K562 (cell line): ENCODE results near the gene INTS4. TPM values are rescaled to one million over a fixed set of nuclear protein-coding genes. Genes with fewer than 3 reads are reported as not detected.

Source experiments
- ATAC-seq: fragments of 200-7000 bp; cut with Tn5 transposase; 3 replicates; pipeline ENCODE4 v1.9.1; 2020; ENCODE audit warnings: moderate library complexity
- BruUV-seq: library from RNA; stranded (reverse); fragments of 400-500 nt; replicated peaks from 2 replicates; lab custom pipeline; 2021; lab: Mats Ljungman, UMichigan
- CTCF ChIA-PET: fragments of 300-600 bp; formaldehyde crosslinking; extraction: SDS; loops from one replicate; lab custom pipeline; 2021; ENCODE audit warnings: low intra/inter-chr PET ratio; lab: Yijun Ruan, JAX
- POLR2A ChIA-PET: fragments of 300-600, 350-650 bp; sonication (Branson Sonifier 250); formaldehyde crosslinking; extraction: SDS; loops from one replicate; lab custom pipeline; 2021; ENCODE audit warnings: antibody characterized with exemption, inconsistent platforms; lab: Yijun Ruan, JAX
- DNase-seq, 4 experiments: peaks; one replicate each; pipeline versions ENCODE4 v3.0.0 to v3.0.0-alpha.2; 2011 to 2018; ENCODE audit warnings: low spot score in 3 of 4, mixed read lengths in 3 of 4; ENCODE audit errors: extremely low read depth in 1 of 4
- FAIRE-seq: peaks from 2 replicates; lab custom pipeline; 2011; peaks lifted over from hg19 to GRCh38; lab: Jason Lieb, UNC
- H2AFZ ChIP-seq: 2 replicates; pipeline ENCODE4 v1.6.0; 2011; ENCODE audit warnings: low read depth, low read length, control low read depth, inconsistent platforms
- H3K27ac ChIP-seq: fragments of 200-600 bp; 3 replicates; pipeline ENCODE4 v1.8.0; 2011; ENCODE audit warnings: low read depth, mild to moderate bottlenecking, control low read depth, inconsistent platforms, low read length, moderate library complexity, mixed read lengths; ENCODE audit errors: extremely low read depth
- H3K27me3 ChIP-seq, 2 experiments: fragments of 300-600 bp in 1 of 2; 2 replicates in 1 of 2; 3 replicates in 1 of 2; pipeline versions ENCODE4 v1.6.0 to v1.8.0; 2011; ENCODE audit warnings: inconsistent platforms in 2 of 2, low read length in 2 of 2, mild to moderate bottlenecking in 1 of 2, mixed read lengths in 1 of 2, moderate library complexity in 1 of 2; ENCODE audit not compliant: control insufficient read depth in 2 of 2, insufficient read depth in 2 of 2
- H3K36me3 ChIP-seq: fragments of 300-600 bp; 3 replicates; pipeline ENCODE4 v1.8.0; 2011; ENCODE audit warnings: mild to moderate bottlenecking, low read length, inconsistent platforms; ENCODE audit not compliant: control insufficient read depth, insufficient read depth
- H3K4me1 ChIP-seq, 2 experiments: fragments of 200-600 bp in 1 of 2; replicated peaks in 1 of 2; 2 replicates in 1 of 2; 3 replicates in 1 of 2; pipeline versions ENCODE4 v1.5.1 to v1.8.0; 2011; ENCODE audit warnings: inconsistent platforms in 2 of 2, low read length in 2 of 2, mild to moderate bottlenecking in 1 of 2, mixed read lengths in 1 of 2, moderate library complexity in 1 of 2; ENCODE audit not compliant: control insufficient read depth in 2 of 2, insufficient read depth in 2 of 2
- H3K4me2 ChIP-seq: 2 replicates; pipeline ENCODE4 v1.6.1; 2011; ENCODE audit warnings: low read length, control low read depth, inconsistent platforms, mixed read lengths; ENCODE audit not compliant: insufficient read depth
- H3K4me3 ChIP-seq: fragments of 200-600 bp; sonication (generic), shearing (Covaris generic); 2 replicates; pipeline ENCODE4 v1.5.1; 2016; ENCODE audit warnings: control low read depth, inconsistent platforms
- H3K79me2 ChIP-seq: fragments of 200-600 bp; 3 replicates; pipeline ENCODE4 v1.8.0; 2011; ENCODE audit warnings: low read length, inconsistent platforms; ENCODE audit not compliant: control insufficient read depth, insufficient read depth
- H3K9ac ChIP-seq, 2 experiments: 2 replicates each; pipeline versions ENCODE4 v1.6.0 to v1.6.1; 2011; ENCODE audit warnings: low read depth in 2 of 2, low read length in 2 of 2, control low read depth in 1 of 2, inconsistent platforms in 1 of 2, mild to moderate bottlenecking in 1 of 2, mixed read lengths in 1 of 2; ENCODE audit not compliant: insufficient read depth in 1 of 2
- H3K9me1 ChIP-seq: one replicate; pipeline ENCODE4 v1.6.0; 2011; ENCODE audit warnings: inconsistent platforms, mild to moderate bottlenecking, low read length, moderate library complexity; ENCODE audit not compliant: control insufficient read depth, insufficient read depth
- H3K9me3 ChIP-seq: replicated peaks from 2 replicates; pipeline ENCODE4 v1.5.1; 2011; ENCODE audit warnings: low read depth, low read length, inconsistent platforms; ENCODE audit not compliant: control insufficient read depth, insufficient read depth
- H4K20me1 ChIP-seq: replicated peaks from 2 replicates; pipeline ENCODE4 v1.6.1; 2011; ENCODE audit warnings: low read length, inconsistent platforms, mixed read lengths; ENCODE audit not compliant: control insufficient read depth, insufficient read depth
- DPF2 ChIP-seq: fragments of 450-650 bp; IDR thresholded peaks from 2 replicates; pipeline ENCODE4 v1.6.1; 2016
- EHMT2 ChIP-seq: fragments of 450-650 bp; IDR thresholded peaks from 2 replicates; pipeline ENCODE4 v1.6.1; 2018; ENCODE audit warnings: antibody characterized with exemption
- EP400 ChIP-seq: fragments of 450-650 bp; IDR thresholded peaks from 2 replicates; pipeline ENCODE4 v1.6.1; 2017; ENCODE audit warnings: antibody characterized with exemption, mild to moderate bottlenecking, moderate library complexity
- MAFG ChIP-seq: fragments of 450-650 bp; conservative IDR thresholded peaks from 2 replicates; pipeline ENCODE4 v1.6.1; 2016; ENCODE audit warnings: missing genetic modification characterization, missing compliant biosample characterization
- SAP30 ChIP-seq: fragments of 200-600 bp; sonication (generic); IDR thresholded peaks from 2 replicates; pipeline ENCODE4 v1.6.1; 2012; ENCODE audit warnings: borderline replicate concordance, low read depth, mild to moderate bottlenecking, moderate library complexity, low read length, control low read depth, inconsistent platforms; ENCODE audit not compliant: insufficient read depth, poor library complexity, severe bottlenecking
- SMAD1 ChIP-seq: fragments of 150-350 bp; IDR thresholded peaks from 2 replicates; pipeline ENCODE4 v1.6.1; 2014; ENCODE audit warnings: low read length, low read depth; ENCODE audit not compliant: partially characterized antibody
- TBL1XR1 ChIP-seq, 2 experiments: IDR thresholded peaks; 2 replicates each; pipeline ENCODE4 v1.6.1; 2012; ENCODE audit warnings: improper control_type of control experiment in 2 of 2, low read length in 2 of 2, mild to moderate bottlenecking in 1 of 2
- ZNF175 ChIP-seq: fragments of 200-800 bp; sonication (Bioruptor generic); IDR thresholded peaks from 2 replicates; pipeline ENCODE4 v1.6.1; 2016; ENCODE audit warnings: low read depth, mild to moderate bottlenecking, missing genetic modification characterization, missing compliant biosample characterization
- WGBS: fragments of 100-300 bp; shearing (Covaris generic); methylation state at CpG from one replicate; pipeline ENCODE4 v1.1.6; 2016; ENCODE audit warnings: low coverage, mixed read lengths; ENCODE audit not compliant: insufficient coverage; ENCODE audit errors: missing lambda C conversion rate; 5-methylcytosine and 5-hydroxymethylcytosine counted together
- in situ Hi-C: fragments of 300-500 bp; cut with MboI; formaldehyde crosslinking; loops from 4 replicates; pipeline ENCODE4 v1.15.0; 2018; ENCODE audit warnings: inconsistent platforms, mixed read lengths
- intact Hi-C: fragments of 100-400 bp; cut with micrococcal nuclease; formaldehyde crosslinking; loops from 2 replicates; pipeline ENCODE4 v1.14.2; 2022
- polyA plus RNA-seq, 8 experiments: library from polyadenylated mRNA; depleted of rRNA in 4 of 8; stranded (reverse) in 5 of 8; unstranded in 3 of 8; fragments of >200 nt; fragmentation: Nextera tagmentation in 2 of 8; fragmentation: Illumina TruSeq in 1 of 8; extraction: Ambion mirVana in 2 of 8; extraction: Trizol in 1 of 8; gene quantifications; 2 replicates each; pipeline versions ENCODE4 v1.2.1 to v1.2.3, GENCODE V29; 2011 to 2014; ENCODE audit warnings: inconsistent platforms in 1 of 8, missing spikeins in 1 of 8
- total RNA-seq, 7 experiments: library from RNA; depleted of rRNA in 6 of 7; stranded (reverse); fragments of >200 nt in 6 of 7; fragmentation: Illumina TruSeq in 2 of 7; extraction: Trizol in 2 of 7; gene quantifications; 2 replicates each; pipeline versions ENCODE4 v1.2.1 to v1.2.3, GENCODE V29; 2011 to 2021; ENCODE audit warnings: low replicate concordance in 1 of 7
- TF ChIP-seq, protein P1 (sequence below), 2 experiments: fragments of 200-800 bp in 1 of 2; sonication (Bioruptor generic) in 1 of 2; sonication (generic) in 1 of 2; formaldehyde crosslinking in 1 of 2; IDR thresholded peaks in 1 of 2; conservative IDR thresholded peaks in 1 of 2; 2 replicates each; pipeline versions ENCODE4 v1.5.0 to v1.6.1; 2016 to 2020; ENCODE audit warnings: missing compliant biosample characterization in 1 of 2, missing genetic modification characterization in 1 of 2, missing genetic modification reagents in 1 of 2

The INTS4 gene
- total and polyA plus RNA-seq, 9 of the 15 experiments (the other 6 are each of a cell fraction or from before 2014, with no cell fraction given): 28.4 to 53.4 (median 44.5) TPM

DNA sequence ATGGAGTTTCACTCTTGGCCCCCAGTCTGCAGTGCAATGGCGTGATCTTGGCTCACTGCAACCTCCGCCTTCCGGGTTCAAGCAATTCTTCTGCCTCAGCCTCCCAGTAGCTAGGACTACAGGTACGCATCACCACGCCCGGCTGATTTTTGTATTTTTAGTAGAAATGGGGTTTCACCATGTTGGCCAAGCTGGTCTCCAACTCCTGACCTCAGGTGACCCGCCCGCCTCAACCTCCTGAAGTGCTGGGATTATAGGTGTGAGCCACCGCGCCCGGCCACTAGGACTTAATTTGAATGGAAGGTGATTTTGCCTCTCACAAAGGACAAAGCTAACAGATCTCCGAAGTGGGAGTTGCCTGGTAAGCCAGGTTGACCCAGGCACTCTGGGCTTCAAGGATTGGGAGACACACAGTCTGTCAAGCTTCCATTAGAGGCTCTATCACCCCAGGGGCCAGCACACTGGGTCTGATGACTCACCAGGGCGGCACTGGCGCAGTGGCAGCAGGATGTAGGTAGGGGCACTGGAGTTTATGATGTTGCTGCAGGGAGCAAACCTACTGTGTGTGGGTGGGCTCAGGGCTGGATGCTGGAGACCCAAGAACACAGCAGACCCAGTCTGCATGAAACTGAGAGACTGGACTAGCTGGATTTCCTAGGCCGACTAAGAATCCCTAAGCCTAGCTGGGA, 46.4 kb upstream of the INTS4 start (continued):
- peak; percentile 68 for TF ChIP-seq DPF2
- TF ChIP-seq EHMT2: no peak

DNA sequence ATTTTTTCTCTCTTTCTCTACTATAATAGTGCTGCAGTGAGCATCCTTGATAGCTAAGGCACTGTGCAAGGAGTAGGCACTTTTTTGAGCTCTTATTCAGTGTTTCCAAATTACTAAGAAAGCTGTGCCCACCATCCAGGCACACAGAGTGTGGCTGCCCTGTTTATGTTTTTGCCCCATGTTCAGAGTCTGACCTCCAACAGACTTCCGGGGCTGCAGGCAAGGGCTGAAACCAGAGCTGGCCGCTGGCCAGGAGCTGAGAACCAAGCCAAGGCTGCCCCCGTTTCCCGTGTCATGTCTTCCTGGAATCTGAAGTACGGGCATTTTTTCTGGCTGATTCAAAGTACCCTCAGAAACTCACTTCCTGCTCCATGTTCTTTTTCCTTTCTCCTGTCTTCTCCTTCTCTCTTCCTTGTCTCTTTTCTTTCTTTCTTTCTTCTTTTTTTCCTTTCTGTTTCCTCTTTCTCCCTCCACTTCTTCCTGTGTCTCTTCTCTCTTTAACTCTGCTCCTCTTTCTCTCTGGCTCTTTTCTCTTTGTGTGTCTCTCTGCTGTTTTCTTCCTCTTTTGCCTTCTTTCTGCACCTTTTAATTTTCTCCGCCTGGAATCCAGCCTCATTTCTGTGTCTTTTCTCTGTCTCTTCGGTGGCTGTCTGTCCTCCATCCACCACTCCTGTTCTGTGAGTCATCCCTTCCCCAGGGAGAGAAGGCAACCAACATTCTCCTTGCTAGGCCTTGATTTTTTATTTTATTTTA, 45.6 kb upstream of the INTS4 start:
- intact Hi-C loops: loop anchor here (10.0 kb wide), 1 partner anchor 385 kb away; no protein-coding TSS in a partner anchor
- peak; percentile 67 for TF ChIP-seq EP400
- 0 out of 2 replicates have a peak, but pooled peaks have one; percentile 6 for TF ChIP-seq MAFG (tag)
- TF ChIP-seq SAP30: no peak
- TF ChIP-seq ZNF175: peak; percentile 68; the same call in 1 of the 2 replicates
- TF ChIP-seq, protein P1, sequence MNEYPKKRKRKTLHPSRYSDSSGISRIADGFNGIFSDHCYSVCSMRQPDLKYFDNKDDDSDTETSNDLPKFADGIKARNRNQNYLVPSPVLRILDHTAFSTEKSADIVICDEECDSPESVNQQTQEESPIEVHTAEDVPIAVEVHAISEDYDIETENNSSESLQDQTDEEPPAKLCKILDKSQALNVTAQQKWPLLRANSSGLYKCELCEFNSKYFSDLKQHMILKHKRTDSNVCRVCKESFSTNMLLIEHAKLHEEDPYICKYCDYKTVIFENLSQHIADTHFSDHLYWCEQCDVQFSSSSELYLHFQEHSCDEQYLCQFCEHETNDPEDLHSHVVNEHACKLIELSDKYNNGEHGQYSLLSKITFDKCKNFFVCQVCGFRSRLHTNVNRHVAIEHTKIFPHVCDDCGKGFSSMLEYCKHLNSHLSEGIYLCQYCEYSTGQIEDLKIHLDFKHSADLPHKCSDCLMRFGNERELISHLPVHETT (CRISPR knock-in tag; conservative IDR thresholded peaks at IDR 0.05 in 1 of 2, IDR thresholded peaks at IDR 0.05 in 1 of 2): peak in 1 of 2 experiments; percentile 42; a peak in 1 of 4 replicates
- no peak for TF ChIP-seq TBL1XR1 (IDR thresholded peaks at IDR 0.05; ENCODE audit: low read length in 2 of 2)
- peak; percentile 46 for TF ChIP-seq SMAD1

More for the DNA sequence above, 45.6 kb upstream of the INTS4 start:
- 6% methylated on average over 7 of the region's 7 CpGs for WGBS
- in situ Hi-C loops: no loop called here
- Histone ChIP-seq H3K4me1 (peaks cover 22 to 25% of the 10 kb centered on the region in 2 experiments), H3K4me3 (0 out of 2 replicates have a peak overlapping the region, but pooled peaks have one; percentile 3), H3K9ac (peak overlapping the region; percentile 67), H3K27me3 (no peaks in the 10 kb centered on the region; a peak in 1 of 5 replicates), H3K79me2 (no peaks in the 10 kb centered on the region), H3K36me3 (no peaks in the 10 kb centered on the region), H2AFZ (peak overlapping the region; percentile 95), H3K9me1 (no peaks in the 10 kb centered on the region), H3K4me2 (peak overlapping the region; percentile 62), H3K9me3 (no peaks in the 10 kb centered on the region), H3K27ac (peak overlapping the region; percentile 75), H4K20me1 (no peaks in the 10 kb centered on the region)
- BruUV-seq: no TSS peak
- peak; percentile 91 for FAIRE-seq
- ChIA-PET CTCF (interaction anchor here (0.7 kb wide), 1 partner anchor 240 kb away, joined by 3 read pairs; no protein-coding TSS in a partner anchor), POLR2A (interaction anchor here (0.7 to 1.4 kb wide), 7 partner anchors 8 to 244 kb away, joined by 3 to 4 read pairs (median 3); partner anchors contain the start of gene THRSP)
- peak; percentile 50 to 93 (median 67) for DNase-seq
- ATAC-seq: peak; percentile 80
